SK-N-SH treated with all-trans-retinoic acid at 6 μM for 48 hours (cell line): Measurements from ENCODE around the gene EDA.

ENCODE experiments used
- ATAC-seq: fragments of 200-7000 bp; cut with Tn5 transposase; 3 replicates; pipeline ENCODE4 v1.9.1; 2020; ENCODE audit warnings: mild to moderate bottlenecking, moderate library complexity
- CSDC2 ChIP-seq: fragments of 250-450 bp; sonication (Bioruptor Pico); IDR thresholded peaks from 2 replicates; pipeline ENCODE4 v1.5.0; 2020; ENCODE audit warnings: mild to moderate bottlenecking, moderate library complexity
- ESRRG ChIP-seq: fragments of 250-450 bp; sonication (Bioruptor Pico); IDR thresholded peaks from 2 replicates; pipeline ENCODE4 v1.6.1; 2021; ENCODE audit warnings: mild to moderate bottlenecking
- GLIS3 ChIP-seq: fragments of 250-450 bp; sonication (Bioruptor Pico); IDR thresholded peaks from 2 replicates; pipeline ENCODE4 v1.5.0; 2020; ENCODE audit warnings: mild to moderate bottlenecking, moderate library complexity
- ISL1 ChIP-seq: fragments of 250-450 bp; sonication (Bioruptor Pico); IDR thresholded peaks from 2 replicates; pipeline ENCODE4 v2.1.2; 2022; ENCODE audit warnings: mild to moderate bottlenecking, moderate library complexity
- OSR1 ChIP-seq: fragments of 250-450 bp; sonication (Bioruptor Pico); IDR thresholded peaks from 2 replicates; pipeline ENCODE4 v1.8.0; 2022; ENCODE audit warnings: moderate library complexity, mild to moderate bottlenecking, inconsistent platforms
- PPARA ChIP-seq: fragments of 250-450 bp; sonication (Bioruptor Pico); IDR thresholded peaks from 2 replicates; pipeline ENCODE4 v1.5.0; 2020; ENCODE audit warnings: mild to moderate bottlenecking, borderline replicate concordance
- RARB ChIP-seq: fragments of 250-450 bp; sonication (Bioruptor Pico); IDR thresholded peaks from 2 replicates; pipeline ENCODE4 v1.8.0; 2021; ENCODE audit warnings: mild to moderate bottlenecking, moderate library complexity
- SNAI2 ChIP-seq: fragments of 250-450 bp; sonication (Bioruptor Pico); IDR thresholded peaks from 2 replicates; pipeline ENCODE4 v1.5.0; 2020; ENCODE audit warnings: mild to moderate bottlenecking, moderate library complexity
- TCF4 ChIP-seq: fragments of 250-450 bp; sonication (Bioruptor Pico); IDR thresholded peaks from 2 replicates; pipeline ENCODE4 v1.8.0; 2021; ENCODE audit warnings: mild to moderate bottlenecking, moderate library complexity, borderline replicate concordance
- ZC3H10 ChIP-seq: fragments of 250-450 bp; sonication (Bioruptor Pico); IDR thresholded peaks from 2 replicates; pipeline ENCODE4 v1.5.1; 2021; ENCODE audit warnings: mild to moderate bottlenecking, moderate library complexity
- ZFP3 ChIP-seq: fragments of 250-450 bp; sonication (Bioruptor Pico); IDR thresholded peaks from 2 replicates; pipeline ENCODE4 v1.5.0; 2020; ENCODE audit warnings: mild to moderate bottlenecking, moderate library complexity
- ZNF565 ChIP-seq: fragments of 450-650 bp; formaldehyde crosslinking; conservative IDR thresholded peaks from 2 replicates; pipeline ENCODE4 v1.5.0; 2020; ENCODE audit warnings: low read depth, mild to moderate bottlenecking, moderate library complexity
- ZNF70 ChIP-seq: fragments of 450-650 bp; formaldehyde crosslinking; IDR thresholded peaks from 2 replicates; pipeline ENCODE4 v1.5.0; 2020; ENCODE audit warnings: mild to moderate bottlenecking, moderate library complexity
- ZNF8 ChIP-seq: fragments of 450-650 bp; formaldehyde crosslinking; IDR thresholded peaks from 2 replicates; pipeline ENCODE4 v1.5.0; 2020; ENCODE audit warnings: mild to moderate bottlenecking, moderate library complexity
- TF ChIP-seq, protein P1 (sequence below): fragments of 250-450 bp; sonication (Bioruptor Pico); IDR thresholded peaks from 2 replicates; pipeline ENCODE4 v1.5.1; 2020; ENCODE audit warnings: low read depth, mild to moderate bottlenecking, moderate library complexity
- TF ChIP-seq, protein P2 (sequence below): fragments of 250-450 bp; sonication (Bioruptor Pico); IDR thresholded peaks from 2 replicates; pipeline ENCODE4 v1.8.0; 2020; ENCODE audit warnings: mild to moderate bottlenecking, moderate library complexity, borderline replicate concordance
- TF ChIP-seq, protein P3 (sequence below): fragments of 250-450 bp; sonication (Bioruptor Pico); IDR thresholded peaks from 2 replicates; pipeline ENCODE4 v1.8.0; 2021; ENCODE audit warnings: low read depth, mild to moderate bottlenecking, moderate library complexity, borderline replicate concordance
- TF ChIP-seq, protein P4 (sequence below): fragments of 250-450 bp; sonication (Bioruptor Pico); IDR thresholded peaks from 2 replicates; pipeline ENCODE4 v1.5.0; 2020; ENCODE audit warnings: mild to moderate bottlenecking, moderate library complexity
- TF ChIP-seq, protein P5 (sequence below): fragments of 250-450 bp; sonication (Bioruptor Pico); IDR thresholded peaks from 2 replicates; pipeline ENCODE4 v1.5.1; 2021; ENCODE audit warnings: mild to moderate bottlenecking, moderate library complexity

The EDA gene

DNA sequence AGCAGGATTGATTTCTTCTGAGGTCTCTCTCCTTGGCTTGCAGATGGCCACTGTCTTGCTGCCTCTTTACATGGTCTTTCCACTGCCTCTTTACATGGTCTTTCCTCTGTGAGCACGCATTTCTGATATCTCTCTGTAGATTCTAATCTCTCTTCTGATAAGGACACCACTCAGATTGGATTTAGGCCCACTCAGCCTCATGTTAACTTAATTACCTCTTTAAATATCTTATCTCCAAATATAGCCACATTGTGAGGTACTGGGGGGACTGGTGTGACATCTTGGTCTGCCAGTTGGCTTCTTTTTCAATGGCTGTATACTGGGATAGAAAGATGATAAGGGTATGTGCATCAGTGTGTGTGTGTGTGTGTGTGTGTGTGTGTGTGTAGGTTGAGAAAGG is 280.1 kb downstream of the EDA start:
- TF ChIP-seq CSDC2 (no peak), ZNF565 (CRISPR knock-in tag) (no peak)
- no peak for ATAC-seq

DNA sequence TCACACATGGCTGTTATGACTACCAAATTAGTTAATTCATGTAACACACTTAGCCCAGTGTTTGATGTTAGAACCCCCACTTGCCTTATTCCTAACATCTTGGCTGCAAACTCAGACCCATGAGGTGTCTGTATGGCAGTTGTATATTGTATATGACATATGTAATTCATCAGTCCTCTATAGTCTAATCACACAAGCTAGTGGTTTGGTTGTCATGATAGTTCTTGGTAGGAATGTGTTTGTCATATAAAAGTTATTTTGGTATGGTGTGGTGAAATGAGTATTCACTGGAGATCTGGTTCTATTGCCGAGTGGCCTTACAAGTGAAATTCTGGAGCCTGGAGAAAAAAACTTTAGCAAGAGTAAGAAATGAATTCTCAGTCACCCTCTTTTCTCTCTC is 284.6 kb downstream of the EDA start:
- ATAC-seq = no peak
- no peak for TF ChIP-seq ESRRG (CRISPR knock-in tag)
- TF ChIP-seq ZNF8 (CRISPR knock-in tag) = no peak
- TF ChIP-seq, protein P1, sequence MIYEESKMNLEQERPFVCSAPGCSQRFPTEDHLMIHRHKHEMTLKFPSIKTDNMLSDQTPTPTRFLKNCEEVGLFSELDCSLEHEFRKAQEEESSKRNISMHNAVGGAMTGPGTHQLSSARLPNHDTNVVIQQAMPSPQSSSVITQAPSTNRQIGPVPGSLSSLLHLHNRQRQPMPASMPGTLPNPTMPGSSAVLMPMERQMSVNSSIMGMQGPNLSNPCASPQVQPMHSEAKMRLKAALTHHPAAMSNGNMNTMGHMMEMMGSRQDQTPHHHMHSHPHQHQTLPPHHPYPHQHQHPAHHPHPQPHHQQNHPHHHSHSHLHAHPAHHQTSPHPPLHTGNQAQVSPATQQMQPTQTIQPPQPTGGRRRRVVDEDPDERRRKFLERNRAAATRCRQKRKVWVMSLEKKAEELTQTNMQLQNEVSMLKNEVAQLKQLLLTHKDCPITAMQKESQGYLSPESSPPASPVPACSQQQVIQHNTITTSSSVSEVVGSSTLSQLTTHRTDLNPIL = no peak
- TF ChIP-seq GLIS3 (CRISPR knock-in tag) = no peak

DNA sequence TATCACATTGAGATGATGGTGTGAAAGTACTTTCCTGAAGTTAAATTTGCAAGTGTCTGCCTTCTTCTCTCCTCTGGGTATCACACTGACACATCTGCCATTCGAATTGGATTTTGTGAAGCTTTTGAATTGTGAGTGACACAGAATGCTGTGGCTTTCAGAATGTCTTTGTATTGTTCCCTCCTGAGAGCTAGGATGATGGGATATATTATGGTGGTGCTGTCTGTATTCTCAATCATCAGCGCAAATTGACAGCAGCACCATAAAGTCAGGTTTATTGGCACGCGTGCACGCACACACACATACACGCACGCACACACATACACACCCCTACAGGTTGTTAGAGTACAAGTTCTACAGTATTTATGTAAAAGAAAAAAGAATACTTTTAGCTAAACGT is 290.5 kb downstream of the EDA start:
- TF ChIP-seq TCF4 (CRISPR knock-in tag) (no peak), ZNF8 (CRISPR knock-in tag) (no peak), ZC3H10 (CRISPR knock-in tag) (no peak), ISL1 (no peak), CSDC2 (no peak), ESRRG (CRISPR knock-in tag) (no peak), ZNF565 (CRISPR knock-in tag) (no peak)
- TF ChIP-seq, protein P2, sequence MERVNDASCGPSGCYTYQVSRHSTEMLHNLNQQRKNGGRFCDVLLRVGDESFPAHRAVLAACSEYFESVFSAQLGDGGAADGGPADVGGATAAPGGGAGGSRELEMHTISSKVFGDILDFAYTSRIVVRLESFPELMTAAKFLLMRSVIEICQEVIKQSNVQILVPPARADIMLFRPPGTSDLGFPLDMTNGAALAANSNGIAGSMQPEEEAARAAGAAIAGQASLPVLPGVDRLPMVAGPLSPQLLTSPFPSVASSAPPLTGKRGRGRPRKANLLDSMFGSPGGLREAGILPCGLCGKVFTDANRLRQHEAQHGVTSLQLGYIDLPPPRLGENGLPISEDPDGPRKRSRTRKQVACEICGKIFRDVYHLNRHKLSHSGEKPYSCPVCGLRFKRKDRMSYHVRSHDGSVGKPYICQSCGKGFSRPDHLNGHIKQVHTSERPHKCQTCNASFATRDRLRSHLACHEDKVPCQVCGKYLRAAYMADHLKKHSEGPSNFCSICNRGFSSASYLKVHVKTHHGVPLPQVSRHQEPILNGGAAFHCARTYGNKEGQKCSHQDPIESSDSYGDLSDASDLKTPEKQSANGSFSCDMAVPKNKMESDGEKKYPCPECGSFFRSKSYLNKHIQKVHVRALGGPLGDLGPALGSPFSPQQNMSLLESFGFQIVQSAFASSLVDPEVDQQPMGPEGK = no peak
- TF ChIP-seq, protein P3, sequence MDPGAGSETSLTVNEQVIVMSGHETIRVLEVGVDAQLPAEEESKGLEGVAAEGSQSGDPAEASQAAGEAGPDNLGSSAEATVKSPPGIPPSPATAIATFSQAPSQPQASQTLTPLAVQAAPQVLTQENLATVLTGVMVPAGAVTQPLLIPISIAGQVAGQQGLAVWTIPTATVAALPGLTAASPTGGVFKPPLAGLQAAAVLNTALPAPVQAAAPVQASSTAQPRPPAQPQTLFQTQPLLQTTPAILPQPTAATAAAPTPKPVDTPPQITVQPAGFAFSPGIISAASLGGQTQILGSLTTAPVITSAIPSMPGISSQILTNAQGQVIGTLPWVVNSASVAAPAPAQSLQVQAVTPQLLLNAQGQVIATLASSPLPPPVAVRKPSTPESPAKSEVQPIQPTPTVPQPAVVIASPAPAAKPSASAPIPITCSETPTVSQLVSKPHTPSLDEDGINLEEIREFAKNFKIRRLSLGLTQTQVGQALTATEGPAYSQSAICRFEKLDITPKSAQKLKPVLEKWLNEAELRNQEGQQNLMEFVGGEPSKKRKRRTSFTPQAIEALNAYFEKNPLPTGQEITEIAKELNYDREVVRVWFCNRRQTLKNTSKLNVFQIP = no peak
- no peak for ATAC-seq

DNA sequence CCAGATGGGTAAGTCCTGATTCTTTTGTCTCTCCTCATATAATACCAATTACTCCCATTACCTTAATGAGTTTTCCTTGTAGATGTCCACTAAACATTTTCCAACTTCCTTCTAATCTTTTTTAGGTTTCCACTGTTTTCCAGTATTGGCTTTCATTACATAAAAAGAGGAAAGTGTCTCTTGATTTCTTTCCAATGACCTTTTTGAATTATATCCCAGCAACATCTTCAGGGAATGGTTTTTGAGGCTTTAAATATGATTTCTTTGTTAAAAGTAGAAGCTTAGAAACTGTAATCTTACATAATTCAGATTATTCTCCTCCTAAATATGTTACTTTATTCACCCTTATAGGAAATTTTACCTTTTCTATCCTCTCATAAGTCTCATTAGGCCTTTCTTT is 298.9 kb downstream of the EDA start:
- ATAC-seq = no peak

DNA sequence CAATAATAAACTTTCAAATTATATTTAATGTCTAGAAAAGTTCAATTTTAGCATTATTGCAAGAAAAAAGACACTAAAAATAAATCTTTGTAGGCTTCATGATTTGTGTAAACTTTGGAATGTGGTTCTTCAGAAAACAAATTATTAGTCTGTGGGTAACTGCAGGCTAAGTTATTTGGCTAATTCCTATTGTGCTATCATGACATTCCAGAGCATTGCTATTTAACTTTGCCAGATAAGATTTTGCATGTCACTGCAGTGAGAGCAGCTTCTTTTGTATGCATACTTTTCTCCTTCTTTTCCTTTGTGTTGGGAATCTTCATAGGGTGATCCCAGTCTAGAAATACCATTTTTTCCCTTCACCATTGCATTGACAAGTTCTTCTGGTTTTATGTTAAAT is 303.8 kb downstream of the EDA start:
- no peak for TF ChIP-seq TCF4 (CRISPR knock-in tag)
- ATAC-seq = no peak

More for the DNA sequence above, 298.9 kb downstream of the EDA start:
- TF ChIP-seq PPARA (CRISPR knock-in tag) = no peak

DNA sequence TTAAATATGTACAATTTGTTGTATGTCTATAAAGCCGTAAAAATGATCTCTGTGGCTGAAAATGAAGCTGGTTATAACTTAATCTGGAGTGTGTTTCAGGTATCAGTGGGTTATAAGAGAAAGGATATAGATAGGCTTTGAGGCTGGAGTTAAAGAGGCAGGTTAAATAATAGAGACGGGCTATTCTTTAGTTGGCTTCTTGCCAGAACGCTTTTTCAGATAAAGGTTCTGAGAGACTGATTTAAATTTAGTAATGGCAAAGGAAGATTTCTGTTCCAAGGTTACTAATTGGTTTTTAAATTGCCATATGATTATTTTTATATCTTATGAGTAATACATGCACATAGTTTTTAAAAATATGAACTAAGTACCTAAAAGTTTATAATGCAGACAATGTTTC is 316.4 kb downstream of the EDA start:
- ATAC-seq = no peak
- TF ChIP-seq, protein P4, sequence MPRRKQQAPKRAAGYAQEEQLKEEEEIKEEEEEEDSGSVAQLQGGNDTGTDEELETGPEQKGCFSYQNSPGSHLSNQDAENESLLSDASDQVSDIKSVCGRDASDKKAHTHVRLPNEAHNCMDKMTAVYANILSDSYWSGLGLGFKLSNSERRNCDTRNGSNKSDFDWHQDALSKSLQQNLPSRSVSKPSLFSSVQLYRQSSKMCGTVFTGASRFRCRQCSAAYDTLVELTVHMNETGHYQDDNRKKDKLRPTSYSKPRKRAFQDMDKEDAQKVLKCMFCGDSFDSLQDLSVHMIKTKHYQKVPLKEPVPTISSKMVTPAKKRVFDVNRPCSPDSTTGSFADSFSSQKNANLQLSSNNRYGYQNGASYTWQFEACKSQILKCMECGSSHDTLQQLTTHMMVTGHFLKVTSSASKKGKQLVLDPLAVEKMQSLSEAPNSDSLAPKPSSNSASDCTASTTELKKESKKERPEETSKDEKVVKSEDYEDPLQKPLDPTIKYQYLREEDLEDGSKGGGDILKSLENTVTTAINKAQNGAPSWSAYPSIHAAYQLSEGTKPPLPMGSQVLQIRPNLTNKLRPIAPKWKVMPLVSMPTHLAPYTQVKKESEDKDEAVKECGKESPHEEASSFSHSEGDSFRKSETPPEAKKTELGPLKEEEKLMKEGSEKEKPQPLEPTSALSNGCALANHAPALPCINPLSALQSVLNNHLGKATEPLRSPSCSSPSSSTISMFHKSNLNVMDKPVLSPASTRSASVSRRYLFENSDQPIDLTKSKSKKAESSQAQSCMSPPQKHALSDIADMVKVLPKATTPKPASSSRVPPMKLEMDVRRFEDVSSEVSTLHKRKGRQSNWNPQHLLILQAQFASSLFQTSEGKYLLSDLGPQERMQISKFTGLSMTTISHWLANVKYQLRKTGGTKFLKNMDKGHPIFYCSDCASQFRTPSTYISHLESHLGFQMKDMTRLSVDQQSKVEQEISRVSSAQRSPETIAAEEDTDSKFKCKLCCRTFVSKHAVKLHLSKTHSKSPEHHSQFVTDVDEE (CRISPR knock-in tag) = no peak
- TF ChIP-seq, protein P1 = no peak

DNA sequence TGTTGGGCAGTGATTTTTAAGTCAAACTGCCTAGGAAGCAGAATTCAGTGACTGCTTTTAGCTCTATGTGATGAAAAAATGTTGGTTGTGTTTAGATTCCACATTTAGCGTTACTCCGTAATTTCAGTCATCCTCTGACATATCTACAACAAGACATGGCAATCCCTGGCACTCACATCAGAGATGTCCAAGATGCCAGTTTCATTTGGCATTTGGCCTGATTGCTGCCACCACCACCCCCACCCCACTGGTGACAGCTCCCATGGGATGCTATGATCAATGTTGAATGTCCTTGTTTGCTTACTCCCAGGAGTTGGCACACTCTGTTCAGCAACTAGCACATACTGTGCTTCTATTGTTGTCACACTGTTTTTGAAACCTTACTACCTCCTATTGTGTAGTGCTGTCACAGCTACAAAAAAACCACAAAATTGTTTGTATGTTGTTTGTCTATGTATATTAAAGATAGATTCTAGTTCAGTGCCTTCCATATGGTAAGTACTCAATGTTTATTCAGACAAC is 332.4 kb downstream of the EDA start:
- ATAC-seq = no peak
- TF ChIP-seq CSDC2 = no peak
- TF ChIP-seq, protein P5, sequence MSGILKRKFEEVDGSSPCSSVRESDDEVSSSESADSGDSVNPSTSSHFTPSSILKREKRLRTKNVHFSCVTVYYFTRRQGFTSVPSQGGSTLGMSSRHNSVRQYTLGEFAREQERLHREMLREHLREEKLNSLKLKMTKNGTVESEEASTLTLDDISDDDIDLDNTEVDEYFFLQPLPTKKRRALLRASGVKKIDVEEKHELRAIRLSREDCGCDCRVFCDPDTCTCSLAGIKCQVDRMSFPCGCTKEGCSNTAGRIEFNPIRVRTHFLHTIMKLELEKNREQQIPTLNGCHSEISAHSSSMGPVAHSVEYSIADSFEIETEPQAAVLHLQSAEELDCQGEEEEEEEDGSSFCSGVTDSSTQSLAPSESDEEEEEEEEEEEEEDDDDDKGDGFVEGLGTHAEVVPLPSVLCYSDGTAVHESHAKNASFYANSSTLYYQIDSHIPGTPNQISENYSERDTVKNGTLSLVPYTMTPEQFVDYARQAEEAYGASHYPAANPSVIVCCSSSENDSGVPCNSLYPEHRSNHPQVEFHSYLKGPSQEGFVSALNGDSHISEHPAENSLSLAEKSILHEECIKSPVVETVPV (CRISPR knock-in tag) = no peak
- TF ChIP-seq ZFP3 (CRISPR knock-in tag) = no peak
- TF ChIP-seq PPARA (CRISPR knock-in tag) = no peak
- no peak for TF ChIP-seq ZC3H10 (CRISPR knock-in tag)
- no peak for TF ChIP-seq OSR1 (CRISPR knock-in tag)
- TF ChIP-seq, protein P3 = no peak
- TF ChIP-seq ZNF565 (CRISPR knock-in tag) = no peak
- TF ChIP-seq RARB (CRISPR knock-in tag) = no peak
- TF ChIP-seq ISL1 = no peak
- TF ChIP-seq ZNF70 = no peak
- no peak for TF ChIP-seq SNAI2 (CRISPR knock-in tag)
